B cell (primary cell): Measurements from ENCODE around the gene DDX25.

ENCODE experiments used
- CTCF ChIP-seq: fragments of 200-600 bp; IDR thresholded peaks from one replicate; pipeline ENCODE4 v1.8.0; 2022; ENCODE audit warnings: antibody characterized with exemption, mild to moderate bottlenecking
- EZH2 ChIP-seq: IDR thresholded peaks from 2 replicates; pipeline ENCODE4 v1.6.1; 2012; ENCODE audit warnings: borderline replicate concordance, low read depth, mild to moderate bottlenecking, moderate library complexity, low read length; ENCODE audit not compliant: insufficient read depth, poor library complexity, severe bottlenecking

GRCh38 chr11:125953401-125953935 lies 49.2 kb downstream of the DDX25 start:
- TF ChIP-seq CTCF (no peak), EZH2 (no peak)
